ENCODE results near the gene SUMF1.

- TF ChIP-seq CTCF (IDR thresholded peaks at IDR 0.05; ENCODE audit: low read length): no peak
- no peak for TF ChIP-seq EZH2 (IDR thresholded peaks at IDR 0.05; ENCODE audit: borderline replicate concordance, low read length)
Measured at GRCh38 chr3:4493941-4494894, 27.1 kb upstream of the SUMF1 start.

Measured in OCI-LY1 (cell line).